Right hindlimb (tissue), 1 donor: ENCODE results near the gene ZCWPW1.

Experiments
- DNase-seq: peaks from one replicate; pipeline ENCODE4 v3.0.0-alpha.2; 2018

ZCWPW1 gene

GRCh38 chr7:100428199-100428966 lies at the start of gene ZCWPW1:
Gene ZCWPW1 (minus strand): TSS chr7:100428703. CDS start chr7:100420649, 8,054 bp downstream.
- peak; percentile 97 for DNase-seq

GRCh38 chr7:100477871-100478267 lies 49.4 kb upstream of the ZCWPW1 start:
- DNase-seq: no peak

- DNase-seq: no peak
Observed at GRCh38 chr7:100476903-100477870, 48.7 kb upstream of the ZCWPW1 start.

GRCh38 chr7:100476101-100476780 lies 47.7 kb upstream of the ZCWPW1 start:
- DNase-seq: no peak

- DNase-seq: peak; percentile 70
Observed at GRCh38 chr7:100475549-100475948, 47.0 kb upstream of the ZCWPW1 start.

- DNase-seq: no peak
Observed at GRCh38 chr7:100472854-100473499, 44.5 kb upstream of the ZCWPW1 start.

- DNase-seq: no peak
Observed at GRCh38 chr7:100472121-100472851, 43.8 kb upstream of the ZCWPW1 start.

GRCh38 chr7:100471021-100471420 lies 42.5 kb upstream of the ZCWPW1 start:
- no peak for DNase-seq

GRCh38 chr7:100469227-100470044 lies 40.9 kb upstream of the ZCWPW1 start:
- peak; percentile 89 for DNase-seq

- peak; percentile 65 for DNase-seq
Observed at GRCh38 chr7:100467638-100468373, 39.3 kb upstream of the ZCWPW1 start.

GRCh38 chr7:100466653-100467605 lies 38.4 kb upstream of the ZCWPW1 start:
- DNase-seq: no peak

- DNase-seq: peak; percentile 88
Observed at GRCh38 chr7:100465702-100466311, 37.3 kb upstream of the ZCWPW1 start.

GRCh38 chr7:100465299-100465698 lies 36.8 kb upstream of the ZCWPW1 start:
- DNase-seq: no peak

- no peak for DNase-seq
Observed at GRCh38 chr7:100464791-100465190, 36.3 kb upstream of the ZCWPW1 start.

GRCh38 chr7:100464210-100464660 lies 35.7 kb upstream of the ZCWPW1 start, which contains the start of gene SPACDR:
Gene SPACDR (minus strand): TSS chr7:100464260. CDS start chr7:100464025, 235 bp downstream.
- DNase-seq: no peak

- no peak for DNase-seq
Observed at GRCh38 chr7:100457033-100457432, 28.5 kb upstream of the ZCWPW1 start.

GRCh38 chr7:100456562-100456961 lies 28.1 kb upstream of the ZCWPW1 start:
- DNase-seq: no peak

- no peak for DNase-seq
Observed at GRCh38 chr7:100455206-100455605, 26.7 kb upstream of the ZCWPW1 start.
